Effector CD4-positive, alpha-beta T cell (primary cell): ENCODE measurements around the gene SOHLH1.

Experiments
- DNase-seq: peaks from one replicate; pipeline ENCODE4 v3.0.0-alpha.2; 2020

The SOHLH1 gene

DNA sequence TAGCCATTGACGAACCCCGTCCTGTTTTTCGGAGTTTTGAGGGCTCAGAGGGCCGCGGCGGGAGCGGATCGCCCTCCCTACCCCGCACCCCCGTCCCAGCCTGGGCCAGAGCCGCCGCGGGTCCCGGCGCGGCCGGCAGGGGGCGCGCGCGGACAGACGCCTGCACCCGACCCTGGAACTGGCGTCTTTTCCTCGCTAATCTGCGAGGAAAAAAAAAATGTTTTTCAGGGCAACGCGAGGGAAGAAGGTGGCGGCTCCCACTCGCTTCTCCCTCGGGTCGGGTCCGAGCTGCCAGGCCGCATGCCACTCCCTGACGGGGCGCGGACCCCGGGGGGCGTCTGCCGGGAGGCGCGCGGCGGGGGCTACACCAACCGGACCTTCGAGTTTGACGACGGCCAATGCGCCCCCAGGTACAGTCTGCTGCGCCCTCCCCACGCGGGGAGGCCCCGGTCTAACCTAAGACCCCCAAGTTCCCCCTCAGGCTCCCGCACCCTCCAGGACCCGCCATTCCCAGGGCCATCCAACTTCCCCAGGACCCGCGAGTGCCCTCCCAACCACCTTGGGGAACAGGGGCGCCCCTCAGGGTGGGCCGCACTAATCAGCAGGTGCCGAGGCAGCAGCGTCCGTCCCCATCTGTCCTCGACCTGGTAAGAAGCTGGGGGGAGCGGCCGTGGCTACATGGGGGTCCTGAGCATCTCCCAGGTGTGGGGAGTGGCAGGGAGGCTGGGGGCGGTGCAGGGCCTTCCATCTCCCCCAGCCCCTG lies 2.9 kb upstream of the SOHLH1 start, which contains the start of gene KCNT1:
Gene KCNT1, plus strand, starts transcription at position 227 of the 763 bp plus-strand sequence. Its CDS starts 74 bp downstream, at position 301.
- peak; percentile 23 for DNase-seq

DNA sequence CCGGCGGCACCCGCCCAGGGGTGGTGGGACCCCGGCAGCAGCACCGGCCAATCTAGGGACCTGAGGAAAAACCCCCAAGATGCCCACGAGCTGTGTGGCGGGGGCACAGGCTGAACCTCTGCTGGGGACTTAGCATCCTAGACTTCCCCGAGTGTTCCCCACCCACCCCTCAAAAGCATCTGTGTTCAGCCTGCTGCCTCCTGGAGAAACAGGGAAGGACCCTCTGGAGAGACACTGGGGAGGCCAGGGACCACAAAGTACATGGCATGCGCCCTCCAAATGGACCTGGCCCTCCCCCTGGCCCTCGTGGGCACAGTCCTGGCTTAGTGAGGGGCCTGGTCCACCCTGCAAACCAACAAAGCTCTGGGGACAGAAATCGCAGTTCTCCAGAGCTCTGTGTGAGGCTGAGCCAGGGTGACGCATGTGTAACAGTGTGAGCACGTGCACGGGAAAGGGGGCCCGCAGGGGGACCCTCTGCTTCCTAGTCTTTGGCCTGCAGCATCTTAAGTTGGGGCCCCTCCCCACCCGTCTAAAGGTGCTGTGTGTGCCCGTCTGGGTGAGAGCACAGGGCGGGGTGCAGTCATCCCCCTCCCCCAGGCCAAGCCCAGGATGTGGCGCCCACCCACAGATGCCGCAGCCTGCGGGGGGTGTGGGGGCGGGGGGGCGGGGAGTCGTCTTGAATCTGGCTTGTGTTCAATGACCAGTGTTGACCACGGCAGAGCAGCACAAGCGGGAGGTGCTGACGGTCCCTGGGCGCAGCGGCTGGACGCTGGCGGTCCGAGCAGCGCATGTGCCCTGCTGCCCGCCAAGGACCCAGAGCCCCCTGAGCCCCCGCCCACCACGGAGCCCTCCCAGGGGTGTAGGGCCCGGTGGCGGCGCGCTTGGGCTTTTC lies 2.0 kb upstream of the SOHLH1 start:
- no peak for DNase-seq

DNA sequence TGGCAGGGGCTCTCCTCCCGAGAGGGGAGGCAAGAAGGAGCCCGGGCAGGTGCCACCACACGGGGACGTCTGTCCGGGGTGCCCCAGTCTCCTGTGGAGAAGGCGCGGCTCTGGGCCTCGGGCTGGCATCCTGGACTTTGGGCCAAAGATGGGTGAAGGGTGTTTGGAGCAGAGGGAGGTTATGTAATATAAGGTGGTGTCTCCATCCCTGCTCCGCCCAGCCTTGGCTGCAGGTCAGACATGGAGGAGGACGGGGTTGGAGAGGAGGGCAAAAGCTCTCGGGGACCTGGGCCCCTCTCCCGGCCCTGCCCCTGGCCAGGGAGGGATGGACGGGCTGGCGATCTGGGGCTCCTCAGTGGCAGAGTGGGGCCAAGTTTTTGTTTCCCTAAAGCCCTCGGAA lies 1.2 kb upstream of the SOHLH1 start:
- DNase-seq: no peak

DNA sequence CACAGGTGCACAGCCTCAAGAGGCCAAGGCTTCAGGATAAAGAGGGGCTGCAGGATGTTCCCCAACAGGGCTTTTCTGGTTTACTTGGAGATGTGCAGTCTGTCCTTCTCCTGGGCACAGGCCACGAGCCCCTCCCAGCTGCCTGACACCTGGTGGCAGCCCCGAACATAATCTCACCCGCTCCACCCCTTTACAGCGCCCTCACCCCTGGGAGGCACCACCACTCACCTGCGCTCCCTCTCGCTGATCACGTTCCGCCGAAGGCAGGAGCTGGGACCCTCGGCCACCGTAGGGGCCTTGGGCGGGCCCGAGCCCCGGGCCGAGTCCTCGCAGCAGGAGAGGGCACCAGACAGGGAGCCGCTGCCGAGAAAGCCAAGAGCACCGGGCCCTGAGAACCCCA lies 514 bp downstream of the SOHLH1 start:
- DNase-seq: no peak

DNA sequence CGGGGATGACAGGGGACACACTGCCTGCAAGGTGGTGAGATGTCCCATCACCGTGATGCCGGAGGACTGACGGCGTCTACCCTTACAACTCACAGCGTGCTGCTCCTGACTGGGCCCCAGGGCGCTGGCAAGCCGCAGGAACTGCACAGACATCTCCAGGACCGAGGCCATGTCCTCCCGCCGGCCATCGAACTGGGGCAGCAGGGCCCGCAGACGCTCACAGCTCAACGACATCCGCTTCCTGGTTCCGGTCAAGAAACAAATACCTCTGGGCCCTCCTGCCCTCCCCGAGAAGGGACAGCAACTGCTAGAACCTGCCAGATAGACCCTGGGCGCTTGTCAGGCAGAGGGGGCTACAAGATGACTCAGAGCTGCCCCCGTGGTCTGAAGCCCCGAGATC lies 1.0 kb downstream of the SOHLH1 start:
- no peak for DNase-seq

DNA sequence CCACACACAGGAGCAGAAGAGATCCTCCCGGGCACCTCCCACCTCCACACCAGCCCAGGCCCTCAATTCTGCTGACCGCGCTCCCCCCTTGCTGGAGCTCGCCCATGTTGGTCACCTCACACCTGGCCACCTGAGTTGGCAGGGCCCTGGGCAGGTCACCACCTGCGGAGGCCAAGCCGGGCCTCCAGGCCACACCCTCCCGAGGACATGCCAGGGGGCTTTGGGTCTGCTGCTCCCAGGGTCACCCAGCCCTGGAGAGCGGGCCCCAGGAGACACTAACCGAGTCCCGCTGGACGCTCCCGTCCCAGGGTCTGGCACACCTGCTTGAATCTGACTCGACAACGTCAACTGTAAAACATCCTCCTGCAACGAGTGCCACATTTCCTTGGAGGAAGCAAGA lies 2.1 kb downstream of the SOHLH1 start:
- DNase-seq: no peak

DNA sequence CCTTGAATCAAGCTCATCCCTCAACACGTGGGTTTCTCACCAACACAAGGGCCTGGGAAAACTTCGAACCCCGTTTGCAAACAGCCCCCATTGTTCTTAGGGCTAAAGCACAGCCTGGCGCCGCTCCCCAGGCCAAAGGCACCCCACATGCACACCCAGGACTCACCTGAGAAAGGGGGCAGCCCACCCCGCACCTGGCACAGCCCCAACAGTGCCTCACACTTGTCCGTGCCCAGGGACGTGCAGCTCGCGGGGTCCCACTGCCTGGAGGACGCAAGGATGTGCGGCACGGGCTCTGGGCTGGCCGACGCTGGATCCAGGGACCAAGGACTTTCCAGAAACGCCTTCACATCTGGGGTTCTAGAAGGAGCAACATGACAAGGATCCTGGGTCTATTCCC lies 2.8 kb downstream of the SOHLH1 start:
- no peak for DNase-seq

DNA sequence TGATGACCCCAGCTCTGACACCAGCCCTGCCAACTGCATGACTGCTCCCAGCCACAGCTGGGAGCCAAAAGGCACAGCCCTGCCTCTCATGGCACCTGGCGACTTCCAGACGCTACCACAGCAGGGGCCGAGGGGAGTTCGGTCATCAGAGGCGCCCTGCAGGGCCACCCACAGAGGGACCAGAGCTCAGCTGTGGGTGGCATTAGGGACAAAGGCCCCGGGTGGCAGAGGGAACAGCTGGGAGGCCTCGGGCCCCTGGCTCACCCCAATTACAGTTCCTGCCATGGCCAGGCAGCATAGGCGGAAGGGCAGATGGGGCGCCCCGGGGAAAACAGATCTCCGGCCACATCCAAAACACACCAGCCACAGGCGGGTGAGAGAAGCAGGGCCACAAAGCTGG lies 3.6 kb downstream of the SOHLH1 start:
- no peak for DNase-seq

DNA sequence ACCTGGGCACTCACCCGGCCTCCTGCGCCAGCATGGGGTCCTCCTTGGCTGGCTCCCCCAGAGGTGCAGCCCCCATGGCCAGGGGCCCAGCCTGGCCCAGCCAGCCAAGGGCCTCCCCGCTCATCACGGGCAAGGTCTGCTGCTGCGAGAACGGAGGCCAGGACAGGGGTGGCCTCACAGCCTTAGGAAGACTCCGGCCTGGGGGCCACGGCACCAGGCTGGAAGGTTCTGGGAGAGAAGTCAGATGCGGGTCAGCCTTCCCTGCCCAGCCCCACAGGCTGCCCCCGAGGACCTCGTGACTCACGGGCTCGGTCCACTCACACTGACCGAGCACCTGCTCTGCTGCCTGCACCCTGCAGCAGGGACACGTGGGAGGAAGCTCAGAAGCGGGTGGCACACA lies 4.2 kb downstream of the SOHLH1 start:
- no peak for DNase-seq

DNA sequence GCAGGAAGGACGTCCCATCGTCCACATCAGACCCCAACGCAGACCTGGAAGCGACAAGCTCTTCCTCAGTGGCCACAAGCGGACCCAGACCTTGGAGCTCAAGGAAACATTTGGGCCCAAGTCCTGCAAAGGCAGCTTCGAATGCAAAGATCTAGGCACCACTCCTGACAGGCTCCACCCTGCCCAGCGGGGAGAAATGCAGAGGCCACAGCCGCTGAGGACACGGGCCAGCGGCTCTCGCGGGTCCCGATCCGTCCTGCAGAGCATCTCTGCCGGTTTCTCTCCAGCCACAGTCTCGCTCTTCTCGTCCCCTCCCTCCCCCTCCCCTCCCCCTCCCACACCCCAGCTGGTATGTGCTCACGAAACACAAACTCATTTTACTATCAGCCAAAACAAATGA lies 4.9 kb downstream of the SOHLH1 start:
- no peak for DNase-seq

DNA sequence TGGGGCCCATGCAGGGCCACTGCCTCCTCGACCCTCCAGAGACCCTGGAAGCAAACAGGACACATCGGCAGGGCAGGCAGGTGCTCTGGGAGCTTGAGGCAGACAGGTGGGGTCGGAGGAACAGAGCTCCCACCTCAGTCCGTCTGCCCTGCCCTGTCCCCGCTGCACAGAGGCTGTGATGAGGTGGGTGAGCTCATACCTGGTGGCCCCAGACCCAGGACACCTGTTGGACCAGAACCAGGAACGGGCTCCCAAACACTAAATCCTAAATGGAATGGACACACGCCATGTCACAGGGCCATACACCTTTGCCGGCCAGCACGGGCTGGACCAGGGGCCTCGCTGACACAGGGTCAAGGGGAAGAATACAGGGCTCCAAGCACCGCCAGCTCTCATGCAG lies 5.5 kb downstream of the SOHLH1 start:
- DNase-seq: no peak

DNA sequence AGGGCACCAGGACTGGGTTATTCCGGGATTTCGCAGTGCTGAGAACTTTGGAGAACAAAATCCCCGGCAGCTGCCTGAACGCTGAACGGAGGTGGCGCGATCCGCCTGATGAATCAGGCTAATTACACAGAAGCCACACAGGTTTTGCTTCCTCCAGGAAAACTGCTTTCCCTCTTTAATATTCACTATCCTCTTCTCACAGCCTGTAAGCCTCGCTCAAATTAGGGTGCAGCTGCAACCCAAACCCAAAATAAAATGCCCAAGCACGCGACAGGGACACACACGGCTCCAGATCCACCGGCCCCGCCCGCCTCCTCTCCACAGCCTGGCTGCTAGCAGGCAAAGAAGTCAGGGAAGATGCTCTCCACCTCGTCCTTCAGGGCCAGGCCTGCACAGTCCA lies 6.0 kb downstream of the SOHLH1 start:
- no peak for DNase-seq

DNA sequence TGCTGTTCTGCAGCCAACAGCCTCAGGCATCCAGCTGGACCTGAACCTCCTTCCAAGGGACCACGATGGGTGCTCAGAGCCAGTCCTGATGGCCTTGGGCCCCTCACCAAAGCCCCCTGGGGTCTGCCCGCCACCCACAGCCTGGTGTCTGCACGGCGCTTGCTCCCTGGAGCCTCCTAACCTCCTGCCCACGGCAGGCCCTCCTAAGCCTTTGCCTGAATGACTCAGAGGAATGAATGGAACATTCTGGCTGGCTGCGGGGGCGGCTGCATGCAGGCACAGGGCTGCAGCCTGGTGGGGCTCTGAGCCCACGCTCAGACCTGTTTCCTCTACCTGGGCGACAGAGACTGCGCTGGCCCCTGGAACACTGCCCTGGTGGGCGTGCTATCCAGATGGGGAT lies 6.9 kb downstream of the SOHLH1 start:
- no peak for DNase-seq

DNA sequence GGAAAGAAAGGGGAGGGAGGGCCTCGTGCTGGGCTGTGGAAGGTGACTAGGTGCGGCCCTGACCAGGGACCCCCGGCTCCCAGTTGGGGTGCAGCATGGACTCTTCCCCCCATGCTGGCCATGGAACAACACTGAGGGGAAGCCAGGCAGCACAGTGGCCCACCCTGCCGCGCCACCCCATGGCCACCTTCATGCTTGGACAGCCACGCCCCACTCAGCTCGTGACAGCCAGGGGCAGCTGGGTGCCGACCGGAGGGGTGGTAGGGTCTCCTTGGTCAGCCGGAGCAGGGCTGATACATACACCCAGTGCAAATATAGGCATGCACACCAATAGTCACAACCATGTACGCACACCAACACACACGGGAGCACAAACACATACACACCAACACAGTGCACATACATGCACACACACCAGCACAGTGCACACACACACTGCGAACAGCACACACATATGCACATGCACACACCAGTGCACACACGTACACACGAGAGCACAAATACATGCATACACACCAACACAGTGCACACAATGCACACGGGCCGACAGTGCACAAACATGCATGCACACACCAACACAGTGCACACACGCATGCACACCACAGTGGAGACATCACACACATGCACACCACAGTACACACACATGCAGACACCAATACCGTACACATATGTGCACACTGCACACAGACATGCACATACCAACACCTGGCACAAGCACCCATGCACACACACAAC lies 8.3 kb downstream of the SOHLH1 start:
- DNase-seq: no peak

DNA sequence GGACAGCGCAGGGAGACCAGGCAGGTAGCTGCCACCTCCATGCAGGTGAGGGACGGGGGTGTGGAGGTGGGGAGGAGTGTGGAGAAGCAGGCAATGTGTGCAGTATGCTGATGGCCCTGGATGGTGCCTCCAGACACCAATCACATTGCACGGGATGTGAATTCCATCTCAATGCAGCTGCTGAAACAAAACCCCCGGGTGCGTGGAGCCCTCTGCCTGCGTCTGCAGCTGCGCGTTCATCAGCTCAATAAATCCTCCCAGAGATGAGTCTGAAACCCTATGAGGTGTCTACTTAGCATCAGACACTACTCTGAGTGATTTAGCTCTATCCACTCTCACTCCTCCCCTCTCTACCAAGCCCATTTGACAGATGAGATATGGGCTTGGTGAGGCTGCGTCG lies 10.3 kb downstream of the SOHLH1 start:
- no peak for DNase-seq

DNA sequence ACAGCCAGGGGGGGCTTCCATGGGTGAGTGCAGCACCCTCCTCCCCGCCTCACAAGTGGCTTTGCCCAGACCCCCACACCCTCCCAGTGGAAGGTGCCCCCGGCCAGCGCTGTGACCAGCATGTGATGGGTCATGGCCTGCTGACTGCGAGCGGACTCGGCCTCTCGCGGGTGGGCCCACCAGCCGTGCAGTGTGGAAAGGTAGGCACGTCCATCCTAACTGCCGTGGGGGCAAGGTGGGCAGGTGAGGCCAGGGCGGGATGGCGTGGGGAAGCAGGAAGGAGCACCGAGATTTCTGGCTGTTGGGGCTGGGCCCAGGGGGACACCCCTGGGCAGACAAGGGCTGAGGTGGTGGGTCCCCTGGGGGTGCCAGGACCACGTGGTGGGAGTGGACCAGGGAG lies 12.1 kb downstream of the SOHLH1 start:
- no peak for DNase-seq

DNA sequence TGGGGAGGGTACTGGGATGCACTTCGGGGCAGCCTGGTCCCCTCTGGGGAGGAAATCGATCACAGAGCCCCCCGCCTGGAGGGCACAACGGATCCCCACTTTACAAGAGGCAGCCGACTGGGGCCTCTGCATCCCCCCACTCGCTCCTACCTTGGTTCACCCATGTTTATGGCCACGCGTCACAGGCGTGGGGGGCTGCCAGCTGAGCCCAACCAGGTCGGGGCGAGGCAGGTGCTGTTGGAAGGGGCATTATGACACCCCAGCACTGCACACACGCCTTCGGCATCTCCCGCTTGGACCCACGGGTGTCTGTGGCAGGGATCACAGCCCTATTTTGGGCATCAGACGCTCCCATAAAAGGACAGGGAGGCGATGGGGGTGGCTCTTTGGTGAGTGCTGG lies 14.6 kb downstream of the SOHLH1 start:
- DNase-seq: no peak

DNA sequence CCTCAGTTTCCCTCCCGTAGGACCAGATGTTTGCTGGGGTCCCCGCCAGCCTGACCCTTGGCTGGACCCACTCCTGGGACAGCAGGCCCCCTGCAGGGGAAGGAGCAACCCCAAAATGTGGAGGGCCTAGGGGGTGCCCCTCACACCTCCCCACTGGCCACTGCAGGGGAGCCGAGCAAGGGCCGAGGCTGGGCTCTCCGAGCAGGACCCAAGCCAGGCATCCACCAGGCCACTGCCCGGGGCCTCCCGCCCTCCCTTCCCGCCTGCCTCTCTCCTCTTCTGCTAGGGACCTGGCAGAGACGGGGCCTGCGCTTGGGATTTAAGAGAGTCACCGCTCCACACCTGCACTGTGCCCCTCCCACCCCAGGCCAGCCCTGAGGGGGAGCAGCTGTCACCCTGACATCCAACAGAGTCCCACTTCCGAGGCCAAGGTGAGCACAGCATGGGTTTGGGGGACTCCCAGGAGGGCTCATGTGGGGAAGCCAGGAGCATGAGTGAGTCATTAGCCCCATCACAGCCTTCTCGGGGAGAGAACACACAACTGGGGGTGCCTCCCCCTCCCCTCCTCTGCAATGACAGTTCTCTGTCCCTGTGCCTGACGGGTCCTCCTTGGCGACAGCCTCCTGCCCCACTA lies 15.8 kb downstream of the SOHLH1 start:
- no peak for DNase-seq

DNA sequence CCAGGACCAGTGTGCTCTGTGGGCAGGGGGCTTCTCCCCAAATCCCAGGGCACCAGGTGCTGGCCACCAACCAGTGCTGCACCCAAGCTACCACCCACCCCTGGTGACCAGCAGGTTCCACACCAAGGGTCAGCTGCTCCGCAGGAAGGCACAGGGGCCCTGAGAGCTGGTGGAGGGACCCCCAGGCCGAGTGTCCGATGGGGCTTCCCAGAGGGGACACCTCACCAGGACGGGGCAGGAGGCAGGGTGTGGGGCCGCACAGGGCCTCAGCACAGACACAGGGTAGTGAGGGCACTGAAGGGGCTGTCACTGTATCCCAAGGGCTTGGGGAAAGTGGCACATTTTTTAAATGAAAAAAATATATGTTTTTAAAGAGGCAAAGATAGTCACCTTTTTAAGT lies 18.1 kb downstream of the SOHLH1 start:
- no peak for DNase-seq

DNA sequence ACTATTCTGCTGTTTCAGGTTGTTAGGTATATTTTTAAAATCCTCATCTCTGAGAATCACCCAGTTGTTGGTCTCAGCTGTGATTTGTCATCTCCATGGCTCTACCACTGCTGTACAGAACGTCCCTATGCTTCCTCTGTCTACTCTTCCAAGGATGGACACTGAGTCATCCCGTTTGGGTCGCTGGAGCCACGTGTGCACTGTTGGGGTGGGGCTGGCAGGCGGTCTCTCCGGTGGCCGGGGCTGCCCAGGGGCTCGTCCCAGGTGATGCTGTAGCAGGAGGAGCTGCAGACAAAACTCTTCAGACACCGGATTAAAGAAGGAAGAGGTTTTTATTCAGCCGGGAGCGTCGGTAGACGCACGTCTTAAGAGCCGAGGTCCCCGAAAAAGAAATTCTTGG lies 19.2 kb downstream of the SOHLH1 start:
- DNase-seq: no peak

DNA sequence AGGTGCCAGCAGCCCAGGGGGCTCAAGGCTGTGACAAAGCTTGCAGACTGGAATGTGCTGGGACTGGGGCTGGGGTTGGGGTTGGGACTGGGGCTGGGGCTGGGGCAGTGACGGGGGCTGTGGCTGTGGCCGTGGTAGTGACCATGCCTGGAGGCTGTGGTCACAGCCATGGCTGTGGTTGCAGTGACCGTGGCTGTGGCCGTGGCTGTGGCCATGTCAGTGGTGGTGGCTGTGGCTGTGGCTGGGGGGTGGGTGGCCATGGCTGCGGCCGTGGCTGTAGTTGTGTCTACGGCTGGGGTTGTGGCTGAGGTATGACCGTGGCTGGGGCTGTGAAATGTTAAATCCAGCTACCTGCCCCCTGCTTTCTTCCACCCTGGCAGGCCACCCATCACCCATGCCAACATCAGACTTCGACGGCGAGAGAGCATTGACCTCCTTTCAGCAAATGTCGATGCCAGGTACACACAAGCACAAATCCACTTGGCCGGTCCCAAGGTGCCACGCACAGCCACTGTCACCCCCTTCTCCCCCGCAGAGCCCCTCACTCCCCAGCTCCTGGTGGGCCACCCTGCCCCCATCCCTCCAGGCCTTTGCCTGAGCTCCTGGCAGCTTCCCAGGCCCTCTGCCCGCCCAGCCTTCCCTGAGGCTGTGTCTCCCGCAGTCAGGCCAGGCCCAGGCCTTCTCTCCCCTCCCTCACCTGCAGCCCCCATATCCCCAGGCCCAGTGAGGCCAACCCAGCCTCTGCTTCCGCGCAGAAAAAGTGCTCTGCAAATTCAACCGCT lies 20.9 kb downstream of the SOHLH1 start:
- no peak for DNase-seq

DNA sequence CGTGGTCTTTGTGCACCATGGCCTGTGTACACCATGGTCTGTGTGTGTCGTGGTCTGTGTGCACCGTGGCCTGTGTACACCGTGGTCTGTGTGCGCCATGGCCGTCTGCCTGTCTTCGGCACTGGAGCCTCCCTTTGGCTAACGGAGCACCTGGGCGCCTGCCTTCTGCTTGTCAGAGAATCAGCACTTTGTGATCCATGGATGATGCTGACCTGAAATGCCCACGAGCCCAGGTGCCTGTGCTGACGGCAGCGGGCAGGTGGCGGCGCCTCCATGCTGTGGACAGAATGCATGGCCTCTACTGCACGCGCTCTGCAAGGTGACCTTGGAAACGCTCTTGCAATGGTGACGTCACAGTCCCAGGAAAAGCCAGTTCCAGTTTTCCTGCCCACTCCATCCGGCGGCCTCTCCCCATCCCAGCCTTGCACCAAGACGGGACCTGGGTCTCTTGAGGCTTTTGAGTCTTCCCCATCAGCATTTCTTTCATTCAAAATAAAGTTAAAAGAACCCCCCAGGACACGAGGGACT lies 21.6 kb downstream of the SOHLH1 start:
- no peak for DNase-seq
